Measurements from ENCODE around the gene DIDO1. TPM values are rescaled to one million over a fixed set of nuclear protein-coding genes. Genes with fewer than 3 reads are reported as not detected.

The DIDO1 gene
- total RNA-seq, 2 experiments from 2014 or later = 100 to 104 TPM

- peaks cover 16% of the 10 kb centered on the region for H3K36me3 Mint-ChIP-seq
- H3K9me3 Mint-ChIP-seq = no peaks in the 10 kb centered on the region
- no peak overlapping the region for H3K4me3 Mint-ChIP-seq
- no peaks in the 10 kb centered on the region for H3K27me3 Mint-ChIP-seq
- H3K27ac Mint-ChIP-seq = no peak overlapping the region
- H3K4me1 Mint-ChIP-seq = peaks cover 2% of the 10 kb centered on the region
- no peak for ATAC-seq (ENCODE audit: low read depth)
- POLR2A ChIA-PET = no interaction called here
- no peak for DNase-seq
Measured at GRCh38 chr20:62884556-62884955, 41.7 kb downstream of the DIDO1 start.

- Mint-ChIP-seq H3K4me3 (no peak overlapping the region), H3K36me3 (peaks cover 12% of the 10 kb centered on the region), H3K27me3 (no peaks in the 10 kb centered on the region), H3K27ac (no peak overlapping the region), H3K9me3 (no peaks in the 10 kb centered on the region), H3K4me1 (peaks cover 2% of the 10 kb centered on the region)
- DNase-seq = no peak
- no peak for ATAC-seq (ENCODE audit: low read depth)
- POLR2A ChIA-PET = no interaction called here
Measured at GRCh38 chr20:62882426-62882825, 43.9 kb downstream of the DIDO1 start.

- Mint-ChIP-seq H3K27me3 (no peaks in the 10 kb centered on the region), H3K27ac (no peak overlapping the region), H3K36me3 (peaks cover 7% of the 10 kb centered on the region), H3K4me1 (peaks cover 2% of the 10 kb centered on the region), H3K4me3 (no peak overlapping the region), H3K9me3 (no peaks in the 10 kb centered on the region)
- POLR2A ChIA-PET = no interaction called here
- DNase-seq (no peak), ATAC-seq (ENCODE audit: low read depth) (no peak)
Measured at GRCh38 chr20:62881662-62882395, 44.5 kb downstream of the DIDO1 start.

GRCh38 chr20:62880935-62881661 is 45.2 kb downstream of the DIDO1 start:
- Mint-ChIP-seq H3K27ac (no peak overlapping the region), H3K27me3 (no peaks in the 10 kb centered on the region), H3K4me1 (peaks cover 1% of the 10 kb centered on the region), H3K4me3 (no peak overlapping the region), H3K9me3 (no peaks in the 10 kb centered on the region), H3K36me3 (peaks cover 5% of the 10 kb centered on the region)
- no peak for ATAC-seq (ENCODE audit: low read depth)
- no peak for DNase-seq
- POLR2A ChIA-PET = no interaction called here

GRCh38 chr20:62880147-62880934 is 46.0 kb downstream of the DIDO1 start:
- Mint-ChIP-seq H3K4me1 (peaks cover 1% of the 10 kb centered on the region), H3K9me3 (no peaks in the 10 kb centered on the region), H3K27me3 (no peaks in the 10 kb centered on the region), H3K27ac (no peak overlapping the region), H3K36me3 (peaks cover 5% of the 10 kb centered on the region), H3K4me3 (no peak overlapping the region)
- POLR2A ChIA-PET = no interaction called here
- DNase-seq (no peak), ATAC-seq (ENCODE audit: low read depth) (no peak)

- Mint-ChIP-seq H3K36me3 (peaks cover 5% of the 10 kb centered on the region), H3K4me3 (no peak overlapping the region), H3K9me3 (no peaks in the 10 kb centered on the region), H3K4me1 (peaks cover 4% of the 10 kb centered on the region), H3K27me3 (no peaks in the 10 kb centered on the region), H3K27ac (no peak overlapping the region)
- no peak for ATAC-seq (ENCODE audit: low read depth)
- POLR2A ChIA-PET = no interaction called here
- DNase-seq = no peak
Measured at GRCh38 chr20:62879275-62880146, 46.8 kb downstream of the DIDO1 start.

GRCh38 chr20:62878244-62879038 is 47.9 kb downstream of the DIDO1 start:
- Mint-ChIP-seq H3K9me3 (no peaks in the 10 kb centered on the region), H3K27ac (no peak overlapping the region), H3K4me1 (peaks cover 10% of the 10 kb centered on the region), H3K27me3 (no peaks in the 10 kb centered on the region), H3K4me3 (no peak overlapping the region), H3K36me3 (peaks cover 5% of the 10 kb centered on the region)
- no peak for ATAC-seq (ENCODE audit: low read depth)
- DNase-seq = no peak
- POLR2A ChIA-PET = no interaction called here

GRCh38 chr20:62876902-62877816 is 49.1 kb downstream of the DIDO1 start:
- POLR2A ChIA-PET = interaction anchor here (0.8 to 1.3 kb wide), 3 partner anchors 11 to 102 kb away, joined by 3 to 6 read pairs (median 3); no protein-coding TSS in a partner anchor
- H3K36me3 Mint-ChIP-seq = peaks cover 5% of the 10 kb centered on the region
- no peaks in the 10 kb centered on the region for H3K9me3 Mint-ChIP-seq
- ATAC-seq (ENCODE audit: low read depth) (peak; percentile 31), DNase-seq (no peak)
- H3K27me3 Mint-ChIP-seq = no peaks in the 10 kb centered on the region
- no peak overlapping the region for H3K27ac Mint-ChIP-seq
- no peak overlapping the region for H3K4me3 Mint-ChIP-seq
- peaks cover 10% of the 10 kb centered on the region for H3K4me1 Mint-ChIP-seq

GRCh38 chr20:62876501-62876901 is 49.8 kb downstream of the DIDO1 start:
- no peak overlapping the region for H3K4me3 Mint-ChIP-seq
- H3K27me3 Mint-ChIP-seq = no peaks in the 10 kb centered on the region
- POLR2A ChIA-PET = interaction anchor here (0.8 to 1.3 kb wide), 2 partner anchors 12 to 103 kb away, joined by 3 to 6 read pairs; no protein-coding TSS in a partner anchor
- H3K27ac Mint-ChIP-seq = no peak overlapping the region
- no peak for DNase-seq
- no peak for ATAC-seq (ENCODE audit: low read depth)
- H3K4me1 Mint-ChIP-seq = peaks cover 10% of the 10 kb centered on the region
- peaks cover 2% of the 10 kb centered on the region for H3K36me3 Mint-ChIP-seq
- no peaks in the 10 kb centered on the region for H3K9me3 Mint-ChIP-seq

- H3K9me3 Mint-ChIP-seq = no peaks in the 10 kb centered on the region
- no peaks in the 10 kb centered on the region for H3K36me3 Mint-ChIP-seq
- DNase-seq (no peak), ATAC-seq (ENCODE audit: low read depth) (peak; percentile 28)
- H3K27ac Mint-ChIP-seq = no peak overlapping the region
- POLR2A ChIA-PET = no interaction called here
- no peaks in the 10 kb centered on the region for H3K27me3 Mint-ChIP-seq
- no peak overlapping the region for H3K4me3 Mint-ChIP-seq
- H3K4me1 Mint-ChIP-seq = peaks cover 10% of the 10 kb centered on the region
Measured at GRCh38 chr20:62875419-62876361, 50.6 kb downstream of the DIDO1 start.

- Mint-ChIP-seq H3K4me1 (peaks cover 10% of the 10 kb centered on the region), H3K27me3 (no peaks in the 10 kb centered on the region)
- POLR2A ChIA-PET = no interaction called here
Measured at GRCh38 chr20:62874964-62875344, 51.4 kb downstream of the DIDO1 start.

More at GRCh38 chr20:62874964-62875344, 51.4 kb downstream of the DIDO1 start:
- no peak overlapping the region for H3K4me3 Mint-ChIP-seq
- no peaks in the 10 kb centered on the region for H3K36me3 Mint-ChIP-seq
- H3K27ac Mint-ChIP-seq = no peak overlapping the region
- no peak for ATAC-seq (ENCODE audit: low read depth)
- DNase-seq = no peak
- H3K9me3 Mint-ChIP-seq = no peaks in the 10 kb centered on the region

All from activated naive CD8-positive, alpha-beta T cell treated with anti-CD3 and anti-CD28 coated beads, Interleukin-2, amount 10 ng/mL, durations not matched to agents 7 days and 5 days (primary cell).